MM.1S (cell line): ENCODE data around the gene TMEM45A.

Experiments used
- DNase-seq: peaks from one replicate; pipeline ENCODE4 v3.0.0-alpha.2; 2015
- H2AFZ ChIP-seq: fragments of 300-600 bp; sonication (generic); 2 replicates; pipeline ENCODE4 v1.6.0; 2016; ENCODE audit warnings: antibody characterized with exemption, low read length
- H3F3A ChIP-seq: fragments of 300-600 bp; sonication (generic); 2 replicates; pipeline ENCODE4 v1.6.1; 2016; ENCODE audit warnings: mild to moderate bottlenecking, antibody characterized with exemption, low read length, moderate library complexity, mixed read lengths; ENCODE audit not compliant: insufficient read depth
- H3K27ac ChIP-seq: fragments of 300-600 bp; sonication (generic); 2 replicates; pipeline ENCODE4 v1.5.1; 2016; ENCODE audit warnings: mild to moderate bottlenecking, low read length
- H3K27me3 ChIP-seq: fragments of 300-600 bp; sonication (generic); replicated peaks from 2 replicates; pipeline ENCODE4 v1.6.0; 2016; ENCODE audit warnings: low read length; ENCODE audit not compliant: insufficient read depth
- H3K36me3 ChIP-seq: fragments of 300-600 bp; sonication (generic); replicated peaks from 2 replicates; pipeline ENCODE4 v1.6.1; 2016; ENCODE audit warnings: mild to moderate bottlenecking, low read length, mixed read lengths; ENCODE audit not compliant: insufficient read depth
- H3K4me1 ChIP-seq: fragments of 300-600 bp; sonication (generic); 2 replicates; pipeline ENCODE4 v1.6.1; 2016; ENCODE audit warnings: low read length, mixed read lengths
- H3K4me2 ChIP-seq: fragments of 300-600 bp; sonication (generic); 2 replicates; pipeline ENCODE4 v1.6.0; 2016; ENCODE audit warnings: low read depth, low read length
- H3K4me3 ChIP-seq: fragments of 300-600 bp; sonication (generic); 2 replicates; pipeline ENCODE4 v1.5.1; 2016; ENCODE audit warnings: low read length, mixed read lengths
- H3K79me2 ChIP-seq: fragments of 300-600 bp; sonication (generic); 2 replicates; pipeline ENCODE4 v1.6.1; 2016; ENCODE audit warnings: mixed run types, low read length, mixed read lengths
- H3K9ac ChIP-seq: fragments of 300-600 bp; sonication (generic); 2 replicates; pipeline ENCODE4 v1.6.1; 2016; ENCODE audit warnings: low read length, mixed read lengths
- H3K9me2 ChIP-seq: fragments of 300-600 bp; sonication (generic); replicated peaks from 2 replicates; pipeline ENCODE4 v1.6.1; 2016; ENCODE audit warnings: mild to moderate bottlenecking, low read length, mixed read lengths; ENCODE audit not compliant: insufficient read depth
- H3K9me3 ChIP-seq: fragments of 300-600 bp; sonication (generic); replicated peaks from 2 replicates; pipeline ENCODE4 v1.6.1; 2016; ENCODE audit warnings: mild to moderate bottlenecking, low read length, mixed read lengths; ENCODE audit not compliant: insufficient read depth
- H4K20me1 ChIP-seq: fragments of 300-600 bp; sonication (generic); 2 replicates; pipeline ENCODE4 v1.6.1; 2016; ENCODE audit warnings: mild to moderate bottlenecking, low read length, moderate library complexity, mixed read lengths; ENCODE audit not compliant: insufficient read depth
- EZH2 ChIP-seq: fragments of 300-600 bp; sonication (generic); optimal IDR thresholded peaks from 2 replicates; pipeline ENCODE3; 2017; ENCODE audit warnings: low read depth, mild to moderate bottlenecking, antibody characterized with exemption, low read length, mixed read lengths
- EZH2phosphoT487 ChIP-seq: fragments of 300-600 bp; sonication (generic); IDR thresholded peaks from 2 replicates; pipeline ENCODE4 v1.6.1; 2018; ENCODE audit warnings: antibody characterized with exemption, low read length
- TF ChIP-seq, protein P1 (sequence below): fragments of 300-600 bp; sonication (generic); IDR thresholded peaks from 2 replicates; pipeline ENCODE4 v1.5.1; 2016; ENCODE audit warnings: antibody characterized with exemption, low read length, mixed read lengths

The TMEM45A gene

DNA sequence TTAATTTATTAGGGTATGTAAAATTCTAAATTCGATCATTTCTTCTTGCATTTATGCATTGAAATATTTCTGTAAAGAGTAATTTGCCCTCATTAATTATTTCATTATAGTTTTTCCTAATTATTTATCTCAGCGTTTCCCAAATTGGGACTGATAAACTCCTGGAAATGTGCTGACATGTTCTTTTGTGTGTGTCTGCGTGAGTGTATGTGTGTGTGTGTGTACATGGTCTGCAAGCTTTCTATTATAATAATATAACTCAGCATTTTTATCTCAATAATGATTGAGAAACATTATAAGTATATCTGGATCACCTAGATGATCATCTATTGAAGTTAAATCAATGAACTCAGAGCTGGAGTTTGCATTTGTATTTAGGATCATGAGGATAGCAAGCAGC, 38.7 kb downstream of the TMEM45A start:
- Histone ChIP-seq H3K4me1 (no peaks in the 10 kb centered on the region), H3K36me3 (no peaks in the 10 kb centered on the region), H2AFZ (no peak overlapping the region), H3K9me2 (no peaks in the 10 kb centered on the region), H3K4me3 (no peak overlapping the region), H3F3A (no peaks in the 10 kb centered on the region), H4K20me1 (no peaks in the 10 kb centered on the region), H3K9ac (no peak overlapping the region), H3K27me3 (no peaks in the 10 kb centered on the region), H3K9me3 (no peaks in the 10 kb centered on the region), H3K79me2 (no peaks in the 10 kb centered on the region), H3K4me2 (no peak overlapping the region), H3K27ac (no peak overlapping the region)
- DNase-seq = no peak
- TF ChIP-seq, protein P1, sequence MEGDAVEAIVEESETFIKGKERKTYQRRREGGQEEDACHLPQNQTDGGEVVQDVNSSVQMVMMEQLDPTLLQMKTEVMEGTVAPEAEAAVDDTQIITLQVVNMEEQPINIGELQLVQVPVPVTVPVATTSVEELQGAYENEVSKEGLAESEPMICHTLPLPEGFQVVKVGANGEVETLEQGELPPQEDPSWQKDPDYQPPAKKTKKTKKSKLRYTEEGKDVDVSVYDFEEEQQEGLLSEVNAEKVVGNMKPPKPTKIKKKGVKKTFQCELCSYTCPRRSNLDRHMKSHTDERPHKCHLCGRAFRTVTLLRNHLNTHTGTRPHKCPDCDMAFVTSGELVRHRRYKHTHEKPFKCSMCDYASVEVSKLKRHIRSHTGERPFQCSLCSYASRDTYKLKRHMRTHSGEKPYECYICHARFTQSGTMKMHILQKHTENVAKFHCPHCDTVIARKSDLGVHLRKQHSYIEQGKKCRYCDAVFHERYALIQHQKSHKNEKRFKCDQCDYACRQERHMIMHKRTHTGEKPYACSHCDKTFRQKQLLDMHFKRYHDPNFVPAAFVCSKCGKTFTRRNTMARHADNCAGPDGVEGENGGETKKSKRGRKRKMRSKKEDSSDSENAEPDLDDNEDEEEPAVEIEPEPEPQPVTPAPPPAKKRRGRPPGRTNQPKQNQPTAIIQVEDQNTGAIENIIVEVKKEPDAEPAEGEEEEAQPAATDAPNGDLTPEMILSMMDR = no peak
- TF ChIP-seq EZH2 (no peak), EZH2phosphoT487 (no peak)

DNA sequence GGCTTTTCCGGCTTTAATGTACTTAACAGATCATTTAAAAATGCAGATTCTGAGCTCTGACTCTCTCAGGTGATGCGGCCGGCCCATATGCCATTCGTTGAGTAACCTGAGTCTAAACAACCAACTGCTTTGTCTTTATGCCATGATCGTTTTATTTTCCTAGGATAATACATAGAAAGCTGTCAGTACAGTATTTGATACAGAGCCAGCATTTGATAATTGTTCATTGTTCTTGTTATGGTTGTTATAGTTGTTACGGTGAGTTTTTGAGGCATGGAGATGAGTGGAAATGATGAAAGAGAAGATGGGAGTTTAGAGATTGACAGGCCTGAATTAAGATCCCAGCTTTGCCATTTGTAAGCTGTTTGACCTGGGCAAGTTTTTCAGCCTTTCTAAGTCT, 40.0 kb downstream of the TMEM45A start:
- H3K4me2 ChIP-seq = no peak overlapping the region
- DNase-seq = no peak
- no peak overlapping the region for H2AFZ ChIP-seq
- no peaks in the 10 kb centered on the region for H3K79me2 ChIP-seq
- H3K9me3 ChIP-seq = no peaks in the 10 kb centered on the region
- peaks cover 4% of the 10 kb centered on the region for H3K4me1 ChIP-seq
- H3K27me3 ChIP-seq = no peaks in the 10 kb centered on the region
- H3K27ac ChIP-seq = no peak overlapping the region
- TF ChIP-seq EZH2 (no peak), EZH2phosphoT487 (no peak)
- TF ChIP-seq, protein P1 = no peak
- H3F3A ChIP-seq = 0 out of 2 replicates have a peak, but pooled peaks cover 2% of the 10 kb centered on the region
- H3K9ac ChIP-seq = no peak overlapping the region
- no peaks in the 10 kb centered on the region for H3K9me2 ChIP-seq
- no peaks in the 10 kb centered on the region for H4K20me1 ChIP-seq
- no peak overlapping the region for H3K4me3 ChIP-seq
- no peaks in the 10 kb centered on the region for H3K36me3 ChIP-seq

DNA sequence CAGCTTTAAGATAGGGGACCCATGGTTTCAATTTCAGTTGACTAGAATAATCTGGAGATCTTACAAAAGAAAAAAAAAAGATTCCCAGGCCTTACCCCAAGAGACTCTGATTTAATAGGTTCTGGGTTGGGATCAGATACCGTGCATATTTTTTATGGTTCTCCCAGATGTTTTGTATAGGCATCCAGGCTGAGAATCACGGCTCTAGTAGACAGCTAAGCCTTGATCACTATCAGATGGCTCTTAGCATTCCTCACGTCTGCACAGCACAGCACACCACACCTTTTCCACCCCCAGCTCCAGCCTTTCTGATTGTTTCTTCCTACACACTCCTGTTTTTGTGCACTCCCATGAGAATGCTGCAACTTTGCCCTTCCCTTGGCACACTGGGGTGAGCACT, 40.8 kb downstream of the TMEM45A start:
- Histone ChIP-seq H3K4me2 (no peak overlapping the region), H3K27ac (no peak overlapping the region), H2AFZ (no peak overlapping the region), H3K79me2 (no peaks in the 10 kb centered on the region), H3K36me3 (no peaks in the 10 kb centered on the region), H3K27me3 (no peaks in the 10 kb centered on the region), H4K20me1 (no peaks in the 10 kb centered on the region), H3K4me1 (peaks cover 5% of the 10 kb centered on the region), H3K9ac (no peak overlapping the region), H3K9me2 (no peaks in the 10 kb centered on the region), H3F3A (0 out of 2 replicates have a peak, but pooled peaks cover 8% of the 10 kb centered on the region), H3K4me3 (no peak overlapping the region), H3K9me3 (no peaks in the 10 kb centered on the region)
- DNase-seq = no peak
- TF ChIP-seq, protein P1 = no peak
- TF ChIP-seq EZH2phosphoT487 = no peak
- no peak for TF ChIP-seq EZH2
